HCT116 (cell line): Measurements from ENCODE around the gene CALML3. TPM values are rescaled to one million over a fixed set of nuclear protein-coding genes. Genes with fewer than 3 reads are reported as not detected.

ENCODE experiments used
- ATAC-seq: fragments of 200-7000 bp; cut with Tn5 transposase; 2 replicates; pipeline ENCODE4 v1.9.1; 2020; ENCODE audit warnings: mild to moderate bottlenecking, moderate library complexity
- BruUV-seq: library from RNA; stranded (reverse); fragments of 400-500 nt; replicated peaks from 2 replicates; lab custom pipeline; 2021; lab: Mats Ljungman, UMichigan
- CTCF ChIA-PET: fragments of 300-600 bp; sonication (Branson Sonifier 250); formaldehyde crosslinking; loops from one replicate; lab custom pipeline; 2021; ENCODE audit warnings: antibody characterized with exemption; lab: Charles Lee
- POLR2A ChIA-PET: fragments of 300-600, 350-600 bp; sonication (Branson Sonifier 250); formaldehyde crosslinking; loops from one replicate; lab custom pipeline; 2021; ENCODE audit warnings: antibody characterized with exemption; lab: Charles Lee
- RAD21 ChIA-PET, 2 experiments: fragments of 300-600 bp; sonication (Branson Sonifier 250); formaldehyde crosslinking; loops; one replicate each; lab custom pipeline; 2023; ENCODE audit warnings: low total read pairs in 2 of 2; ENCODE audit not compliant: uncharacterized antibody in 2 of 2, unreplicated experiment in 2 of 2, low non-redundant PET in 1 of 2; lab: Charles Lee
- DNase-seq: peaks from one replicate; pipeline ENCODE4 v3.0.0-alpha.2; 2010; ENCODE audit warnings: low read depth, low spot score
- H2AFZ ChIP-seq: fragments of 200-600 bp; shearing (Covaris generic), sonication (generic); 2 replicates; pipeline ENCODE4 v1.6.1; 2017; ENCODE audit warnings: low read depth, mixed run types, mixed read lengths, antibody characterized with exemption, low read length; ENCODE audit not compliant: poor library complexity, severe bottlenecking
- H3K27ac ChIP-seq: 2 replicates; pipeline ENCODE4 v1.5.1; 2012; ENCODE audit warnings: low read depth, low read length
- H3K27me3 ChIP-seq: fragments of 200-600 bp; sonication (generic); 2 replicates; pipeline ENCODE4 v1.6.1; 2016; ENCODE audit warnings: mixed run types, low read length, mixed read lengths; ENCODE audit not compliant: insufficient read depth
- H3K36me3 ChIP-seq, 2 experiments: fragments of 200-500 bp in 1 of 2; fragments of 200-600 bp in 1 of 2; sonication (Bioruptor generic) in 1 of 2; sonication (generic) in 1 of 2; 2 replicates each; pipeline versions ENCODE4 v1.5.1 to v1.6.1; 2014 to 2016; ENCODE audit warnings: low read length in 2 of 2, inconsistent platforms in 1 of 2, mixed read lengths in 1 of 2, mixed run types in 1 of 2; ENCODE audit not compliant: insufficient read depth in 2 of 2, control insufficient read depth in 1 of 2
- H3K4me1 ChIP-seq, 2 experiments: fragments of 200-600 bp in 1 of 2; sonication (generic) in 1 of 2; 2 replicates each; pipeline versions ENCODE4 v1.5.1 to v1.6.1; 2012 to 2017; ENCODE audit warnings: low read length in 2 of 2, inconsistent platforms in 1 of 2, mild to moderate bottlenecking in 1 of 2, mixed read lengths in 1 of 2, mixed run types in 1 of 2, moderate library complexity in 1 of 2; ENCODE audit not compliant: insufficient read depth in 2 of 2, control insufficient read depth in 1 of 2
- H3K4me2 ChIP-seq: fragments of 200-600 bp; sonication (generic); 2 replicates; pipeline ENCODE4 v1.6.1; 2017; ENCODE audit warnings: mixed run types, low read length, mixed read lengths
- H3K4me3 ChIP-seq, 2 experiments: fragments of 200-600 bp in 1 of 2; sonication (generic) in 1 of 2; replicated peaks in 1 of 2; 2 replicates each; pipeline ENCODE4 v1.5.1; 2011 to 2016; ENCODE audit warnings: low read length in 2 of 2, control low read depth in 1 of 2, low read depth in 1 of 2, mild to moderate bottlenecking in 1 of 2, mixed read lengths in 1 of 2, mixed run types in 1 of 2
- H3K79me2 ChIP-seq: fragments of 200-600 bp; sonication (generic); 2 replicates; pipeline ENCODE4 v1.6.1; 2017; ENCODE audit warnings: mild to moderate bottlenecking, mixed run types, low read length, moderate library complexity, mixed read lengths; ENCODE audit not compliant: insufficient read depth
- H3K9ac ChIP-seq: fragments of 200-600 bp; sonication (generic); 2 replicates; pipeline ENCODE4 v1.6.1; 2016; ENCODE audit warnings: low read length, mixed read lengths
- H3K9me2 ChIP-seq: fragments of 200-600 bp; sonication (generic), shearing (Covaris generic); 2 replicates; pipeline ENCODE4 v1.6.1; 2017; ENCODE audit warnings: mixed run types, mild to moderate bottlenecking, moderate library complexity; ENCODE audit not compliant: insufficient read depth
- H3K9me3 ChIP-seq, 2 experiments: fragments of 200-500 bp in 1 of 2; fragments of 200-600 bp in 1 of 2; sonication (Bioruptor generic) in 1 of 2; sonication (generic) in 1 of 2; 2 replicates each; pipeline ENCODE4 v1.6.1; 2014 to 2017; ENCODE audit warnings: low read length in 2 of 2, mixed read lengths in 2 of 2, inconsistent platforms in 1 of 2, low read depth in 1 of 2, mild to moderate bottlenecking in 1 of 2, mixed run types in 1 of 2, moderate library complexity in 1 of 2; ENCODE audit not compliant: control insufficient read depth in 1 of 2, insufficient read depth in 1 of 2
- H4K20me1 ChIP-seq: fragments of 200-600 bp; sonication (generic), shearing (Covaris generic); 2 replicates; pipeline ENCODE4 v1.6.1; 2017; ENCODE audit warnings: mixed run types, mild to moderate bottlenecking, moderate library complexity; ENCODE audit not compliant: insufficient read depth
- ATF3 ChIP-seq: IDR thresholded peaks from 2 replicates; pipeline ENCODE4 v1.6.1; 2012
- CBX3 ChIP-seq: IDR thresholded peaks from 2 replicates; pipeline ENCODE4 v1.6.1; 2012; ENCODE audit warnings: low read depth
- CEBPB ChIP-seq: IDR thresholded peaks from 2 replicates; pipeline ENCODE4 v1.6.1; 2012; ENCODE audit warnings: low read depth
- CTCF ChIP-seq, 3 experiments: fragments of 200-600 bp in 1 of 3; sonication (generic) in 1 of 3; IDR thresholded peaks in 2 of 3; conservative IDR thresholded peaks in 1 of 3; 2 replicates each; pipeline ENCODE4 v1.5.1; 2012 to 2017; ENCODE audit warnings: low read depth in 2 of 3, low read length in 2 of 3, antibody characterized with exemption in 1 of 3, borderline replicate concordance in 1 of 3, control low read depth in 1 of 3, mild to moderate bottlenecking in 1 of 3, mixed read lengths in 1 of 3, mixed run types in 1 of 3, moderate library complexity in 1 of 3; ENCODE audit not compliant: insufficient read depth in 1 of 3
- EGR1 ChIP-seq: IDR thresholded peaks from 2 replicates; pipeline ENCODE4 v1.6.1; 2012; ENCODE audit warnings: low read depth
- ELF1 ChIP-seq: IDR thresholded peaks from 2 replicates; pipeline ENCODE4 v1.6.1; 2012; ENCODE audit warnings: low read depth, borderline replicate concordance
- EZH2phosphoT487 ChIP-seq: fragments of 200-600 bp; IDR thresholded peaks from 2 replicates; pipeline ENCODE4 v1.6.1; 2018; ENCODE audit warnings: antibody characterized with exemption, borderline replicate concordance
- FOSL1 ChIP-seq: IDR thresholded peaks from 2 replicates; pipeline ENCODE4 v1.6.1; 2012; ENCODE audit warnings: low read depth
- JUND ChIP-seq: IDR thresholded peaks from 2 replicates; pipeline ENCODE4 v1.6.1; 2012
- POLR2AphosphoS5 ChIP-seq: IDR thresholded peaks from 2 replicates; pipeline ENCODE4 v1.6.1; 2011; ENCODE audit warnings: mild to moderate bottlenecking, low read depth, low read length, moderate library complexity
- RAD21 ChIP-seq: IDR thresholded peaks from 2 replicates; pipeline ENCODE4 v1.6.1; 2012; ENCODE audit warnings: low read depth, mild to moderate bottlenecking
- REST ChIP-seq: IDR thresholded peaks from 2 replicates; pipeline ENCODE4 v1.6.1; 2012; ENCODE audit warnings: low read depth
- SP1 ChIP-seq: IDR thresholded peaks from 2 replicates; pipeline ENCODE4 v1.6.1; 2012; ENCODE audit warnings: low read depth
- SRF ChIP-seq: IDR thresholded peaks from 2 replicates; pipeline ENCODE4 v1.6.1; 2012; ENCODE audit warnings: low read depth
- TCF7L2 ChIP-seq: IDR thresholded peaks from 2 replicates; pipeline ENCODE4 v1.7.0; 2011; ENCODE audit warnings: borderline replicate concordance, inconsistent platforms; ENCODE audit not compliant: insufficient read depth, insufficient read length; ENCODE audit errors: extremely low read depth
- ZFX ChIP-seq: fragments of 450-650 bp; IDR thresholded peaks from 2 replicates; pipeline ENCODE4 v1.6.1; 2017
- intact Hi-C: fragments of 100-400 bp; cut with micrococcal nuclease; formaldehyde crosslinking; loops from 2 replicates; pipeline ENCODE4 v1.10.0; 2022
- total RNA-seq: library from RNA; stranded (reverse); gene quantifications from one replicate; pipeline ENCODE4 v1.2.1, GENCODE V29; 2021; ENCODE audit not compliant: unreplicated experiment
- TF ChIP-seq, protein P1 (sequence below): IDR thresholded peaks from 2 replicates; pipeline ENCODE4 v1.6.1; 2012
- TF ChIP-seq, protein P2 (sequence below): IDR thresholded peaks from 2 replicates; pipeline ENCODE4 v1.6.1; 2011; ENCODE audit warnings: mild to moderate bottlenecking, low read length, moderate library complexity; ENCODE audit not compliant: insufficient replicate concordance; ENCODE audit errors: extremely low read depth

Gene CALML3
- total RNA-seq, 1 experiment from 2014 or later: not detected

- TF ChIP-seq ATF3: no peak
- no peak for TF ChIP-seq ELF1
- TF ChIP-seq JUND: no peak
- TF ChIP-seq REST: no peak
- no peak for TF ChIP-seq SRF
- no peak for TF ChIP-seq CEBPB
- no peak for TF ChIP-seq EZH2phosphoT487
Observed at GRCh38 chr10:5517546-5517945, 7.2 kb upstream of the CALML3 start (continued).

- no peak overlapping the region for H3K4me2 ChIP-seq
- H4K20me1 ChIP-seq: no peaks in the 10 kb centered on the region
- no peaks in the 10 kb centered on the region for H3K79me2 ChIP-seq
- H3K9me3 ChIP-seq: no peaks in the 10 kb centered on the region
- no peaks in the 10 kb centered on the region for H3K9me2 ChIP-seq
- H3K9ac ChIP-seq: no peak overlapping the region
- POLR2A ChIA-PET: no interaction called here
- ATAC-seq: no peak
- no TSS peak for BruUV-seq
- H3K4me1 ChIP-seq: no peaks in the 10 kb centered on the region
- DNase-seq: no peak
- no peaks in the 10 kb centered on the region for H3K27me3 ChIP-seq
- no peak overlapping the region for H2AFZ ChIP-seq
- H3K36me3 ChIP-seq: no peaks in the 10 kb centered on the region
- RAD21 ChIA-PET: no interaction called here
- CTCF ChIA-PET: no interaction called here
- H3K4me3 ChIP-seq: no peak overlapping the region
- intact Hi-C loops: no loop called here
- no peak overlapping the region for H3K27ac ChIP-seq
- TF ChIP-seq, protein P1, sequence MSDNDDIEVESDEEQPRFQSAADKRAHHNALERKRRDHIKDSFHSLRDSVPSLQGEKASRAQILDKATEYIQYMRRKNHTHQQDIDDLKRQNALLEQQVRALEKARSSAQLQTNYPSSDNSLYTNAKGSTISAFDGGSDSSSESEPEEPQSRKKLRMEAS: no peak
- TF ChIP-seq SRF (no peak), FOSL1 (no peak), TCF7L2 (no peak), EGR1 (no peak), ZFX (no peak), POLR2AphosphoS5 (no peak), CTCF (IDR thresholded peaks at IDR 0.05 in 2 of 3, conservative IDR thresholded peaks at IDR 0.05 in 1 of 3; ENCODE audit: borderline replicate concordance in 1 of 3, insufficient read depth in 1 of 3, low read depth in 2 of 3, low read length in 2 of 3) (no peak), SP1 (no peak), CBX3 (no peak), ATF3 (no peak), RAD21 (no peak)
- TF ChIP-seq, protein P2, sequence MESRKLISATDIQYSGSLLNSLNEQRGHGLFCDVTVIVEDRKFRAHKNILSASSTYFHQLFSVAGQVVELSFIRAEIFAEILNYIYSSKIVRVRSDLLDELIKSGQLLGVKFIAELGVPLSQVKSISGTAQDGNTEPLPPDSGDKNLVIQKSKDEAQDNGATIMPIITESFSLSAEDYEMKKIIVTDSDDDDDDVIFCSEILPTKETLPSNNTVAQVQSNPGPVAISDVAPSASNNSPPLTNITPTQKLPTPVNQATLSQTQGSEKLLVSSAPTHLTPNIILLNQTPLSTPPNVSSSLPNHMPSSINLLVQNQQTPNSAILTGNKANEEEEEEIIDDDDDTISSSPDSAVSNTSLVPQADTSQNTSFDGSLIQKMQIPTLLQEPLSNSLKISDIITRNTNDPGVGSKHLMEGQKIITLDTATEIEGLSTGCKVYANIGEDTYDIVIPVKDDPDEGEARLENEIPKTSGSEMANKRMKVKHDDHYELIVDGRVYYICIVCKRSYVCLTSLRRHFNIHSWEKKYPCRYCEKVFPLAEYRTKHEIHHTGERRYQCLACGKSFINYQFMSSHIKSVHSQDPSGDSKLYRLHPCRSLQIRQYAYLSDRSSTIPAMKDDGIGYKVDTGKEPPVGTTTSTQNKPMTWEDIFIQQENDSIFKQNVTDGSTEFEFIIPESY: no peak
Observed at GRCh38 chr10:5518143-5518542, 6.6 kb upstream of the CALML3 start.
